GM19043 (cell line): Measurements from ENCODE around the gene TMEM128.
"Not testable (repeated sequence)": the region's sequence is repeated elsewhere in the genome, so short reads cannot be mapped to it uniquely, and the experiment has no call there.

Source experiments
- ATAC-seq: cut with Tn5 transposase; IDR thresholded peaks from one replicate; pipeline ENCODE4 v1.9.1; 2021; ENCODE audit warnings: low read depth; ENCODE audit not compliant: unreplicated experiment

TMEM128 gene

GRCh38 chr4:4202510-4202909, 45.5 kb downstream of the TMEM128 start:
- ATAC-seq, result no peak

- no peak for ATAC-seq
Measured at GRCh38 chr4:4200624-4201023, 47.4 kb downstream of the TMEM128 start.

GRCh38 chr4:4195354-4195753, 52.7 kb downstream of the TMEM128 start:
- no peak for ATAC-seq

- ATAC-seq, result not testable (repeated sequence)
Measured at GRCh38 chr4:4188557-4188956, 59.5 kb downstream of the TMEM128 start.
